Muscle of leg (tissue), 11 donors: Measurements from ENCODE around the gene FAM98B. TPM values are rescaled to one million over a fixed set of nuclear protein-coding genes. Genes with fewer than 3 reads are reported as not detected.

Experiments
- DNase-seq: peaks from one replicate; pipeline ENCODE4 v3.0.0; 2013
- H3K27ac ChIP-seq: one replicate; pipeline ENCODE4 v1.5.1; 2013; ENCODE audit warnings: mild to moderate bottlenecking, low read length, control low read depth
- H3K27me3 ChIP-seq: one replicate; pipeline ENCODE4 v1.6.1; 2013; ENCODE audit warnings: low read length; ENCODE audit not compliant: control insufficient read depth, insufficient read depth
- H3K36me3 ChIP-seq: one replicate; pipeline ENCODE4 v1.6.1; 2013; ENCODE audit warnings: low read length; ENCODE audit not compliant: control insufficient read depth, insufficient read depth
- H3K4me1 ChIP-seq: one replicate; pipeline ENCODE4 v1.6.1; 2013; ENCODE audit warnings: low read length; ENCODE audit not compliant: control insufficient read depth, insufficient read depth
- H3K4me3 ChIP-seq: one replicate; pipeline ENCODE4 v1.5.1; 2013; ENCODE audit warnings: low read length, control low read depth
- H3K9me3 ChIP-seq: replicated peaks from 2 replicates; pipeline ENCODE4 v1.6.1; 2013; ENCODE audit warnings: low read depth, low read length; ENCODE audit not compliant: control insufficient read depth
- WGBS: methylation state at CpG from one replicate; pipeline ENCODE4 v1.1.5; 2013; ENCODE audit warnings: missing lambda C conversion rate; ENCODE audit not compliant: insufficient coverage; 5-methylcytosine and 5-hydroxymethylcytosine counted together
- polyA plus RNA-seq, 8 donors: library from polyadenylated mRNA; unstranded; fragments of 120-200 nt; gene quantifications; one replicate each; pipeline versions ENCODE4 v1.2.1 to v1.2.3, GENCODE V29; 2013; ENCODE audit warnings: inconsistent platforms in 1 of 8, low replicate concordance in 1 of 8; ENCODE audit not compliant: insufficient read length in 8 of 8, insufficient read depth in 1 of 8
- total RNA-seq: library from RNA; stranded (reverse); fragments of 120-200 nt; gene quantifications from one replicate; pipeline ENCODE4 v1.2.4, GENCODE V29; 2013

Gene FAM98B
- total and polyA plus RNA-seq, 9 donors, result 6.5 to 33.6 (median 28.5) TPM

DNA sequence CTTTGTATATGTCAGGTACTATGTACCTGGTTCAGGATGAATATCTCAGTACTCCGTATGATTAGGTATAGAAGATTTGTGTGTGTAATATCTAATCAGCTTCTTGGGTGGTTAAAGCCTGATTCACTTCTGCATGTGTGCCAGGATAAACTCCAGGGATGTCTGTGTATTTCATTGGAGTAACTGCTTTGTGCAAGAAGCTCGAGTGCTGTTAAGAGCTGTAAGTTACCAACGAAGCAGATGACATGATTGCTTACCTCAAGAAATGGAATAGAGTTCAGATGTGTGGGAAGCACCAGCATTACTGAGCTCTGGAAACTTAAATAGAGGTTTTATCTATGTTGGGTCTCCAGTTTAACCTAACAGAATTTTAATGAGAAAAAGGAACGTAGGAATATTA lies 23.7 kb downstream of the FAM98B start:
- 63% methylated on average over 3 of the region's 4 CpGs for whole genome bisulfite sequencing
- DNase-seq, result no peak
- Histone ChIP-seq H3K27ac (no peak overlapping the region), H3K36me3 (peaks cover 15% of the 10 kb centered on the region), H3K4me1 (no peaks in the 10 kb centered on the region), H3K27me3 (no peaks in the 10 kb centered on the region), H3K4me3 (no peak overlapping the region), H3K9me3 (no peaks in the 10 kb centered on the region)

GRCh38 chr15:38479266-38479665 lies 25.3 kb downstream of the FAM98B start:
- no peak overlapping the region for H3K27ac ChIP-seq
- no peak overlapping the region for H3K4me3 ChIP-seq
- no peaks in the 10 kb centered on the region for H3K27me3 ChIP-seq
- peaks cover 15% of the 10 kb centered on the region for H3K36me3 ChIP-seq
- no peaks in the 10 kb centered on the region for H3K9me3 ChIP-seq
- H3K4me1 ChIP-seq, result no peaks in the 10 kb centered on the region
- DNase-seq, result no peak

- Histone ChIP-seq H3K27ac (no peak overlapping the region), H3K4me1 (no peaks in the 10 kb centered on the region), H3K9me3 (no peaks in the 10 kb centered on the region), H3K36me3 (peaks cover 11% of the 10 kb centered on the region), H3K4me3 (no peak overlapping the region), H3K27me3 (no peaks in the 10 kb centered on the region)
- no peak for DNase-seq
- no CpG with 5 or more reads among the region's 1 CpG for WGBS
These were observed 25.8 kb downstream of the FAM98B start for GRCh38 chr15:38479756-38480155.

GRCh38 chr15:38481113-38481512 lies 27.2 kb downstream of the FAM98B start:
- no peaks in the 10 kb centered on the region for H3K9me3 ChIP-seq

GRCh38 chr15:38481761-38482160 lies 27.8 kb downstream of the FAM98B start:
- Histone ChIP-seq H3K27me3 (no peaks in the 10 kb centered on the region), H3K36me3 (peaks cover 2% of the 10 kb centered on the region), H3K4me1 (no peaks in the 10 kb centered on the region), H3K27ac (no peak overlapping the region), H3K4me3 (no peak overlapping the region), H3K9me3 (no peaks in the 10 kb centered on the region)
- no peak for DNase-seq
- no CpG with 5 or more reads among the region's 3 CpGs for WGBS

More at GRCh38 chr15:38481113-38481512, 27.2 kb downstream of the FAM98B start:
- H3K36me3 ChIP-seq, result peaks cover 2% of the 10 kb centered on the region
- no peaks in the 10 kb centered on the region for H3K27me3 ChIP-seq
- DNase-seq, result no peak
- H3K27ac ChIP-seq, result no peak overlapping the region
- H3K4me1 ChIP-seq, result no peaks in the 10 kb centered on the region
- no CpG with 5 or more reads among the region's 5 CpGs for WGBS
- no peak overlapping the region for H3K4me3 ChIP-seq

DNA sequence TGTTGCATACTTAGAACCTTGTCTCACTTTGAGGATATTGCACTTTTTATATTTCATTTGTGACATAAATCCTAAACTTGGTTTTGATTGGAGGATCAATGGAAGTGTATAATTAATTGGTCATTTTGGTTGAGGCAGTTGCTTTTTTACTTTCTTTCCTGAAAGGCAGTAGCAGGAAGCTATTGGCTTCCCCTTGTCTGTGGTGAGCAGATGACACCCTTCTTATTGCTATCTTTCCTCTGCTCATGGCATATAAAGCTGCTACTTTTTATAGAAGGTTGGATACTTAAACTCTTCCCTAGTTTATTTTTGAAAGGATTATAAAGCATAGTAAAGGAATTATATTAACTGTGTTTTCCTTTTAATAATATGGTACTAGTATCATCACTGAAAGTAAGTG lies 28.6 kb downstream of the FAM98B start:
- H3K27ac ChIP-seq, result no peak overlapping the region
- no peaks in the 10 kb centered on the region for H3K9me3 ChIP-seq
- no peak overlapping the region for H3K4me3 ChIP-seq
- no peak for DNase-seq
- peaks cover 2% of the 10 kb centered on the region for H3K36me3 ChIP-seq
- H3K27me3 ChIP-seq, result no peaks in the 10 kb centered on the region
- H3K4me1 ChIP-seq, result no peaks in the 10 kb centered on the region

DNA sequence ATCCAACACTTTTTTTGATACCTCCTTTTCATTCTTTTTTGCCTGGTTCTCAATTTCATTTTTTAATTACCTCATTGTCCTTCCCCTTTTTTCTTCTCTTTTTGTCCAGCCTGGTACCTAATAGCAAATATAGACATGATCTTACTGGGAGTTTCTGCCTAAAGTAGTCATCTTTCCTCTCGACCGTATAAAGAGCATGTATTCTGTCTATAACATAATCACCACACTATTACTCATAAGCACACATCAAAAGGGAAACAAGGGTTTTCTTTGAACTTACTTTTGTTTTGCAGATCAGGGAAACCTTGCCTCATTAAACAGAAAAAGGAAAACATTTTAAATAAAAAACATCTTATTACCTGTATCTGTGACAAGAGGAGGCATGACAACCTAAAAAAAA lies 33.0 kb downstream of the FAM98B start:
- no peak for DNase-seq
- Histone ChIP-seq H3K4me1 (no peaks in the 10 kb centered on the region), H3K27me3 (no peaks in the 10 kb centered on the region), H3K4me3 (no peak overlapping the region), H3K36me3 (no peaks in the 10 kb centered on the region), H3K27ac (no peak overlapping the region), H3K9me3 (no peaks in the 10 kb centered on the region)
- 92% methylated on average over 2 of the region's 2 CpGs for WGBS

DNA sequence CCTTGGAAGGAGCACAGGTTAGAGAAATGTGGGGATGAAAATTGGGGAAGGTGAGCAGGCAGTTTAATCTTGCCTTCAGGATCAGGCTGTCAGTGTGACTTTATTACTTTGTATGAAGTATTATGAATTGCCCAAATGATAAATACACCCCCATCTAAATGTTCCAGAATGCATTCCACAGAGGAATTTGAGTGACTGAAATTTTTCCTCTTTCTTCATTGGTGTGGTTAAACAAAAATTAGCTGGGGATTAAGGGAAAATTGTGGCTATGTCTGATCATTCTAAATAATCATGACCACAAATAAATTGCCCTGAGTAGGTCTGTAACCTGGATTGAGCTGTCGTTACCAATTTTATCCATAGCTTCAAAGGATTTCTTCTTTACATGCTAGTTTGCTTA lies 33.5 kb downstream of the FAM98B start:
- no CpG with 5 or more reads among the region's 1 CpG for WGBS
- H3K36me3 ChIP-seq, result no peaks in the 10 kb centered on the region
- H3K27ac ChIP-seq, result no peak overlapping the region
- no peaks in the 10 kb centered on the region for H3K27me3 ChIP-seq
- no peaks in the 10 kb centered on the region for H3K4me1 ChIP-seq
- H3K9me3 ChIP-seq, result no peaks in the 10 kb centered on the region
- H3K4me3 ChIP-seq, result no peak overlapping the region
- no peak for DNase-seq

GRCh38 chr15:38490242-38490922 lies 36.5 kb downstream of the FAM98B start:
- H3K9me3 ChIP-seq, result no peaks in the 10 kb centered on the region
- no peaks in the 10 kb centered on the region for H3K36me3 ChIP-seq
- H3K4me1 ChIP-seq, result no peaks in the 10 kb centered on the region
- DNase-seq, result no peak
- H3K27ac ChIP-seq, result no peak overlapping the region
- no peak overlapping the region for H3K4me3 ChIP-seq
- WGBS, result 70% methylated on average over 1 of the region's 3 CpGs
- H3K27me3 ChIP-seq, result no peaks in the 10 kb centered on the region

GRCh38 chr15:38496151-38496550 lies 42.2 kb downstream of the FAM98B start:
- Histone ChIP-seq H3K9me3 (no peaks in the 10 kb centered on the region), H3K27ac (no peak overlapping the region), H3K36me3 (no peaks in the 10 kb centered on the region), H3K4me3 (no peak overlapping the region), H3K4me1 (no peaks in the 10 kb centered on the region), H3K27me3 (no peaks in the 10 kb centered on the region)
- DNase-seq, result no peak
- no CpG with 5 or more reads among the region's 1 CpG for WGBS

DNA sequence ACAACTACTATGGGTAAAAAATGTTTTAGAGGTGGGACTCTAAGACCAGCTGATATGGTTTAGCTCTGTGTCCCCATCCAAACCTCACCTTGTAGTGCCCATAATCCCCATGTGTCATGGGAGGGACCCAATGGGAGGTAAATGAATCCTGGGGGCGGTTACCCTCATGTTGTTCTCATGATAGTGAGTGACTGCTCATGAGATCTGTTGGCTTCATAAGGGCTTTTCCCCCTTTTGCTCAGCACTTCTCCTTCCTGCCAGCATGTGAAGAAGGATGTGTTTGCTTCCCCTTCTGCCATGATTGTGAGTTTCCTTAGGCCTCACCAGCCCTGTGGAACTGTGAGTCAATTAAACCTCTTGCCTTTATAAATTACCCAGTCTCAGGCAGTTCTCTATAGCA lies 45.7 kb downstream of the FAM98B start:
- WGBS, result no CpG with 5 or more reads among the region's 1 CpG
- Histone ChIP-seq H3K4me1 (no peaks in the 10 kb centered on the region), H3K9me3 (no peaks in the 10 kb centered on the region), H3K4me3 (no peak overlapping the region), H3K27me3 (no peaks in the 10 kb centered on the region), H3K36me3 (no peaks in the 10 kb centered on the region), H3K27ac (no peak overlapping the region)
- DNase-seq, result no peak
